OCI-LY3 (cell line): ENCODE measurements around the gene OTOGL.

Source experiments
- CTCF ChIP-seq: fragments of 200-600, 300-600 bp; sonication (generic); IDR thresholded peaks from 2 replicates; pipeline ENCODE4 v1.5.1; 2014; ENCODE audit warnings: antibody characterized with exemption, low read length, low read depth
- EZH2phosphoT487 ChIP-seq: fragments of 200-600 bp; shearing (Covaris generic); IDR thresholded peaks from 2 replicates; pipeline ENCODE4 v1.6.1; 2018; ENCODE audit warnings: antibody characterized with exemption, mixed run types, low read depth

GRCh38 chr12:80129895-80130530 lies 30.7 kb downstream of the OTOGL start:
- TF ChIP-seq CTCF (no peak), EZH2phosphoT487 (no peak)
